HG03103 (cell line): ENCODE measurements around the gene PITPNM3.

Experiments
- ATAC-seq: cut with Tn5 transposase; IDR thresholded peaks from one replicate; pipeline ENCODE4 v1.9.1; 2021; ENCODE audit warnings: low read depth; ENCODE audit not compliant: unreplicated experiment

PITPNM3 gene

DNA sequence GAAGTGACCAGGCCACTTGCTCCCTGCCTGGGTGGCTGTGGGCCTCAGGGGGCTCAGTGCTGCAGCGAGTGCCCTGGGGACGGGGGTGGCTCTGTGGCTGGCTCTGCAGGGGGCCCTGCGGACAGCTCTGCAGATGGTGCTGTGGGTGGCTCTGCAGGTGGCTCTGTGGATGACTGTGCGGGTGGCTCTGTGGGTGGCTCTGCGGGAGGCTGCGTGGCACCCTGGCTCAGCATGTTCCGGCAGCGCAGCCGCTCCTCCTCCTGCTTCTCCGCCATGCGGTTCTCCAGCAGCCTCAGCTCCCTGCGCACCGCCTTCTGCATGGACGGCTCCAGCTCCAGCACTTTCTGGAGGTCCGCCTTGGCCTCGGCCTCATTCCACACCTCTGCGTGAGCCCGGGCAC, 130.9 kb downstream of the PITPNM3 start:
- ATAC-seq, result no peak

DNA sequence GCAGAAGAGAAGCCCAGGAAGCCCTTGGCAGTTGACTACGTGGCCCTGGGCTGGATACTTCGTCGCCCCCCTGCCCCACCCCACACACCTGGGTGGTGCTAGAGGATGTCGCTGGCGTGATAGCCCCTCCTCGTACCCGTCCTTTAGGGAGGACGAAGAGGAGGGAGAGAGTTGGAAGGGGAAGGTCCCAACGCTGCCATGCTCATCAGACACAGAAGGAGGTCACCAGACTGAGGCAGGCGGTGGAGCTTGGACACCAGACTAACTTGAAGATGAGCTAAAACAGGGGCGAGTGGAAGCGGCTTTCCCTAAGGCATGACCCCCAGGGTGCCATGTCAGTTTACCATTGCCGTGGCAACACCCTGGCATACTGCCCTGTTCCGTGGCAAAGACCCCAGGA, 132.4 kb downstream of the PITPNM3 start:
- ATAC-seq, result no peak

DNA sequence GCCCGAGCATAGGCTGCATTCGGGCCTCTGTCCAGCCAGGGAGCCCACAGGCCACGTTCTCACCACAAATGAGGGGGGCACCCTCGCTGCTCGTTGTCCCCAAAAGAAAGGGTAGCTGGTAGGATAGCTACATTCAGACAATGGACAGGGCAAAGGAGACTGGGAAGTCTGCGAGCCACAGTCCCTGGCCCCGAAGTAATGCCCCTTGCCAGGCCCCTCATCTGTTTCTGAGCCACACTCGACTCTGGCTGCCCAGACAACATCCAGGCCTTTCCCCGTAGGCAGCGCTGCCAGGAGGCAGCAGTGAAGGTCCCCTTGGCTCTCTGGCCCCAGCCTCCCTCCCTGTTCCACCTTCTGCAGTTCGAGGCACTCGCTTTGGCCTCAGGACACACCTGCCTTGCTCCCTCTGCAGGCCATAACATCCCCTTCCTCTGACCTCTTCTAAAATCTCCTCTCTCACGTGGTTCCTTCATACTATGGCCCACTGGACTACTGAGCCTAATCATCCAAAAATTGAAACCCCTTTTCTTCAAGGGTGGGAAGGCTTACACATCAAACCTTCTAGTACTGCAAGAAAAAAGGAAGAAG, 133.6 kb downstream of the PITPNM3 start:
- ATAC-seq, result no peak

DNA sequence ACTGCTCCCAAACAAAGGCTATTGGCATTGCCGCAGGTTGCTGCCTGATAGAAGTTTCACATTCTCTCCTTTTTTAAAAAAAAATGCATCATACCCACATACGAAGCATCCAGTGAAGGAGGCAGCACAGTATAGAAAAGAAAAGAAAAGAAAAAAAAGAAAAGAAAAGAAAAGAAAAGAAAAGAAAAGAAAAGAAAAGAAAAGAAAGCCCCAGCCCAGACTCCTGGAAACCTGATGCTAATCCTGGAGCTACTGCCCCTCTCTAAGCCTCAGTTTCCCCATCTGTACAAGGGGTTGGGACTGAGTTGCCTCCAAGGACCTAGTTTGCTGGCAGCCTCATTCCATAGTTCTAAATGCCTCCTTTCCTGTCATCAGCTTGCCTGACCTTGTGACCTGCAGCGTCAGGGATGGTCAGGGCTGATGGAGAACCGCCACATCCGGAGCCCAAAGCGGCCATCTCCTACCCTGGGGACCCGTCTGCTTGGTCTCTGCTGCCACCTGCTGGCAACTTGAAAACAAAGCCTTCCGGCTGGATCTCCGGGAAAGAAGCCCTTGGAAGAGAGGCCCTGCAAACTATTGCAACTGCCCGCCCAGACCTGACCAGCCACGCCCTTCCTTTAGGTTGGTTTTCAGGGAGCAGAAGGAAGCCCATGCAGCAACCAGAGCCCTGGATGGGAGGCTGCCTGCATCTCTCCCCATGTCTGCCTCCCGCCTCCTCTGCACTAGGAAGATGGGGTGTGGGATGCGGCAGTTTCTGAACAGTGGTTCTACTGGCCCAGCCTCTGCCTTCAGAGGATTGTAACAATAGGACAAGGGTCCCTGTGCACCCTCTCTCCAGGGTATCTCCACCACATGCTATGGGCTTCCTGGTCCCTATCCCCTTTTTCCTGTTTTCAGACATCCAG, 134.4 kb downstream of the PITPNM3 start:
- no peak for ATAC-seq

DNA sequence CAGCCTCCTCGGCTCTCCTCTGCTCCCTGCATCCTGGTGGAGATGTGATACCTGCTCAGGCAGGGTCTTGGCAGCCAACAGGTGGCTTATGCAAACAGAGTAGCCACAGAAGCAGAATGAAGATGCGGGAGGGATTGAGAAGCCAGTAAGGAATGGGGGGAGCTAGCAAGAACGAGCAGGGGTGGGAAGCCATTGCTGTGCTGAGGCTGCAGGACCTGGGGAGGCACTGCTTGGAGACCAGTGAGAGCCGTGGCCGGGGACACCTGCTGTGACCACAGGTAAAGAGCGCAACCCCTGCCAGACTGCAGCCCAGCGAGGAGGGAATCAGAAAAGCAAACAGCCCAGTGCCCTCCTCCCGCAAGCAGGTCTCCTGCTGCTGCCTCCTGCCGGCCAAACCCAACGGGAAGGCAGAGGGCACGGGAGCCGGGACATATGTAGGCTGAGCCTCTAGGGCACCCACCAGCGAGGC, 136.1 kb downstream of the PITPNM3 start:
- ATAC-seq, result no peak

DNA sequence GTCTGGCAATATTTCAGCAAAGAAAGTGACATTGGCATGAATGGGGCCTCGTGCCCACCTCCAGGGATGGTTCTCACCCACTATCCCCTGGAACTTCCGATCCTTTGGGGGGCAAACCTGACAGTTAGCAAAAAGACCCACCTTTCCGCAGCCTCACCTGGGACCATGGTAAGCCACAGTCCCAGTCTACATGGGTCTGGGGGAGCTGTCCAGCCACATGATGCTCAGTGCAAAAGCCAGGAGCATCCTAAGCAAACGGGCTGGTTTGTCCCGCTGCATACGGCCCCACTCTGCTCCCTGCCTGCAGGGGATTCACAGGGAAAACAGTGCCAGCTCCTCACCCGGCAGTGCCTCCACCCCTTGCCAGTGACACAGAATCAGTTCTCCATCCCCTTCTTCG, 140.7 kb downstream of the PITPNM3 start:
- ATAC-seq, result no peak

DNA sequence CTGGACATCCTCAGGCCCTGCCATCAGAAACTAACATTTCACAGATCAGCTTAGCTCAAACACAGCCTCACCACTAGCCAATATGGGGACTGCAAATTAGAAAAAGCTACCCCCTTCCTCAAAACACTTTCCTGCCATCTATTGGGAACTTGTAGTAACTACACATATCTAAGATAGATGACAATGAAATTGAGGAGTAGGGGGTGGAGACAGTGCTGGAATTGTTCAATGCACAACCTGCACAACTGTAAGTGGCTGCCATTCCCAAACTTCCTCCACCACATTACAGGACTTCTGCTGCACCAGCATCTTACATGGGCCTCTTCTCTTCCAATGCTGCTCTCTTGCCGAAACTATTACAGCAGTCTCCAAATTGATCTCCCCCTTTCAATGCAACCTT, 143.3 kb downstream of the PITPNM3 start:
- no peak for ATAC-seq

DNA sequence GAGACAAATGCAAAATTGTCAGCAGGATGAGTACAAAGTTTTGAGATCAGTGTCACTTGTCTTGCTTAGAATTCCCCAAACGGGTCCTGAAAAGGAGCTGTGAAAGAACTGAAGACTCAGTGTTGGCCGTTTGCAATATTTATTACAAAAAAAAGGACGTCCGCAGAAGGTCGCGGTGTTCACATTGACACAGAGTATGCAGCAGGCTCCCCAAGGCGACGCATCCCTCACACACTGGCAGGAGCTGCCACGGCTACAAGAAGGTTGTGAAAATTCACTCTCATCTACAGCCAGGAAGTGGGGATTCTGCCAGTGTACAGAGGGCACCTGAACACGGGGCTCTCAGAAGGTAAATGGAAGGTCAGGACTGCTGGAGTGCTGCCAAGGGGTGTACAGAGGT, 147.6 kb downstream of the PITPNM3 start:
- no peak for ATAC-seq

DNA sequence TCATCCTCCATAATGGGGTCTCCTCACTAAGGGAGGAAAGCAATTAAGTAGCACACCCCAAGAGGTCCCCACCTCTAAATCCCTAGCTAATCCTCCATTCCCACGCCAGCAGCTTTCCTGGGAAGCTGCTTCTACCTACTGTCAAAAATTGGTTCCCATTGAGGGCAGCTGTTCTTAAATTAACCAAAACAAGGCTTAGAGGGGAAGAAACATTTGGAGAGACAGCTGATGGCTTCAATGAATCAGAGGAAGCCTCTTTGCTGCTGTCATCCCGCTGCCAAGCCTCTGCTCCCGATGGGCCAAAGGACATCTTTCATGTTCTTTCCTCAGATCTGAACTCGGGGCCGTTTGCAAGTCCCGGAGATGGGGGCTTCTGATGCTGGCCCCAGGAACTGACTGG, 148.1 kb downstream of the PITPNM3 start:
- ATAC-seq, result no peak

DNA sequence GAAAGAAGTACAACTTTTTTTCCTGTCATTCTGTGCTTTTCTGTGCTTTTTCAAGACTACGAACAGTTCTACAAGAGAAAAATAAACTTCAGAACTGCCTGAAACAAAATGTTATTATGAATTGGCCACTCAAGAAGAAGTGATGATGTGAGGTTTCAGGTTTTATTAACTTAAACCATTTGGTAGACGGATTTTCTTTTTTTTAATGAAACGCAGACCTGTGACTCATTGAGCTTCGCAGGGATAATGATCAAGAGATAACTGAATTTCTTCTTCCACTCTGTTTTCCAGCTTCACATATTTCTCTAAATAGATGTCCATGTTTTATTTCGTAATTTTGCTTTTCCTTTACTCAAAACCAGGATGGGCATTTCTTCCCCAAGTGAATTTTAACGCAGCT, 154.1 kb downstream of the PITPNM3 start:
- no peak for ATAC-seq
